Neural cell (in vitro differentiated cells): ENCODE data around the gene ABCB7. TPM values are rescaled to one million over a fixed set of nuclear protein-coding genes. Genes with fewer than 3 reads are reported as not detected.
"Not testable (repeated sequence)": the region's sequence is repeated elsewhere in the genome, so short reads cannot be mapped to it uniquely, and the experiment has no call there.

Experiments
- H2AFZ ChIP-seq: fragments of 200-600, 300-800 bp; sonication (generic), shearing (Covaris generic); 2 replicates; pipeline ENCODE4 v1.6.0; 2014; ENCODE audit warnings: low read depth, mild to moderate bottlenecking, antibody characterized with exemption, low read length, moderate library complexity
- H3F3A ChIP-seq: fragments of 200-600 bp; shearing (Covaris generic); 2 replicates; pipeline ENCODE4 v1.6.1; 2016; ENCODE audit warnings: mild to moderate bottlenecking, moderate library complexity, mixed read lengths, antibody characterized with exemption, low read length; ENCODE audit not compliant: insufficient read depth, poor library complexity, severe bottlenecking
- H3K27ac ChIP-seq: fragments of 200-600, 300-800 bp; sonication (generic), shearing (Covaris generic); 2 replicates; pipeline ENCODE4 v1.5.1; 2014; ENCODE audit warnings: mild to moderate bottlenecking, low read length, moderate library complexity
- H3K27me3 ChIP-seq: fragments of 300-800, 200-600 bp; sonication (generic), shearing (Covaris generic); 2 replicates; pipeline ENCODE4 v1.6.0; 2014; ENCODE audit warnings: mild to moderate bottlenecking, low read depth, low read length, moderate library complexity; ENCODE audit not compliant: insufficient read depth
- H3K36me3 ChIP-seq: fragments of 300-800, 200-600 bp; sonication (generic), shearing (Covaris generic); 2 replicates; pipeline ENCODE4 v1.5.1; 2014; ENCODE audit warnings: mild to moderate bottlenecking, antibody characterized with exemption, low read length, moderate library complexity; ENCODE audit not compliant: insufficient read depth
- H3K4me2 ChIP-seq: fragments of 300-800, 200-600 bp; sonication (generic), shearing (Covaris generic); 2 replicates; pipeline ENCODE4 v1.6.0; 2014; ENCODE audit warnings: mild to moderate bottlenecking, low read length
- H3K4me3 ChIP-seq: fragments of 300-800, 200-600 bp; sonication (generic), shearing (Covaris generic); 2 replicates; pipeline ENCODE4 v1.5.1; 2014; ENCODE audit warnings: mild to moderate bottlenecking, low read length, moderate library complexity
- H3K79me2 ChIP-seq: fragments of 200-600 bp; shearing (Covaris generic); replicated peaks from 2 replicates; pipeline ENCODE4 v1.6.0; 2014; ENCODE audit warnings: mild to moderate bottlenecking, low read length, moderate library complexity; ENCODE audit not compliant: insufficient read depth
- H3K9ac ChIP-seq: fragments of 300-800, 200-600 bp; sonication (generic), shearing (Covaris generic); 2 replicates; pipeline ENCODE4 v1.6.1; 2016; ENCODE audit warnings: mild to moderate bottlenecking, low read length, mixed read lengths
- H3K9me2 ChIP-seq: fragments of 200-600 bp; shearing (Covaris generic); 2 replicates; pipeline ENCODE4 v1.6.1; 2016; ENCODE audit warnings: mild to moderate bottlenecking, low read length, mixed read lengths; ENCODE audit not compliant: insufficient read depth
- H3K9me3 ChIP-seq: fragments of 200-600, 300-800 bp; sonication (generic), shearing (Covaris generic); 2 replicates; pipeline ENCODE4 v1.6.1; 2016; ENCODE audit warnings: mild to moderate bottlenecking, mixed run types, low read length, moderate library complexity, mixed read lengths
- H4K20me1 ChIP-seq: fragments of 200-600 bp; shearing (Covaris generic); 2 replicates; pipeline ENCODE4 v1.6.1; 2016; ENCODE audit warnings: mild to moderate bottlenecking, mixed run types; ENCODE audit not compliant: insufficient read depth
- EP300 ChIP-seq: fragments of 450-650 bp; conservative IDR thresholded peaks from 2 replicates; pipeline ENCODE4 v1.6.1; 2014; ENCODE audit warnings: antibody characterized with exemption, mild to moderate bottlenecking, moderate library complexity; ENCODE audit not compliant: poor library complexity, severe bottlenecking
- EZH2 ChIP-seq: fragments of 200-600, 300-800 bp; shearing (Covaris generic), sonication (generic); IDR thresholded peaks from 2 replicates; pipeline ENCODE4 v1.6.1; 2014; ENCODE audit warnings: antibody characterized with exemption, low read length, borderline replicate concordance, mild to moderate bottlenecking; ENCODE audit not compliant: insufficient read depth, poor library complexity, severe bottlenecking
- MXI1 ChIP-seq: fragments of 450-650 bp; conservative IDR thresholded peaks from 2 replicates; pipeline ENCODE4 v1.6.1; 2014; ENCODE audit warnings: antibody characterized with exemption, mild to moderate bottlenecking; ENCODE audit not compliant: poor library complexity, severe bottlenecking
- POLR2AphosphoS5 ChIP-seq: IDR thresholded peaks from 2 replicates; pipeline ENCODE4 v1.6.1; 2012
- RAD21 ChIP-seq: fragments of 450-650 bp; conservative IDR thresholded peaks from 2 replicates; pipeline ENCODE4 v1.6.1; 2014; ENCODE audit warnings: antibody characterized with exemption, mild to moderate bottlenecking, moderate library complexity
- SMC3 ChIP-seq: fragments of 450-650 bp; conservative IDR thresholded peaks from 2 replicates; pipeline ENCODE4 v1.6.1; 2014; ENCODE audit warnings: antibody characterized with exemption, mild to moderate bottlenecking, moderate library complexity; ENCODE audit not compliant: poor library complexity
- TAF1 ChIP-seq: IDR thresholded peaks from 2 replicates; pipeline ENCODE4 v1.6.1; 2012; ENCODE audit warnings: low read depth
- polyA plus RNA-seq: library from polyadenylated mRNA; depleted of rRNA; stranded (reverse); fragments of >200 nt; gene quantifications from 2 replicates; pipeline ENCODE4 v1.2.3, GENCODE V29; 2014
- TF ChIP-seq, protein P1 (sequence below): IDR thresholded peaks from 2 replicates; pipeline ENCODE4 v1.6.1; 2012; ENCODE audit warnings: borderline replicate concordance
- TF ChIP-seq, protein P2 (sequence below): fragments of 450-650 bp; IDR thresholded peaks from 2 replicates; pipeline ENCODE4 v1.5.1; 2014; ENCODE audit warnings: antibody characterized with exemption, mild to moderate bottlenecking, moderate library complexity; ENCODE audit not compliant: poor library complexity, severe bottlenecking

ABCB7 gene
- polyA plus RNA-seq, 1 donor from 2014 or later, result 25.1 TPM

DNA sequence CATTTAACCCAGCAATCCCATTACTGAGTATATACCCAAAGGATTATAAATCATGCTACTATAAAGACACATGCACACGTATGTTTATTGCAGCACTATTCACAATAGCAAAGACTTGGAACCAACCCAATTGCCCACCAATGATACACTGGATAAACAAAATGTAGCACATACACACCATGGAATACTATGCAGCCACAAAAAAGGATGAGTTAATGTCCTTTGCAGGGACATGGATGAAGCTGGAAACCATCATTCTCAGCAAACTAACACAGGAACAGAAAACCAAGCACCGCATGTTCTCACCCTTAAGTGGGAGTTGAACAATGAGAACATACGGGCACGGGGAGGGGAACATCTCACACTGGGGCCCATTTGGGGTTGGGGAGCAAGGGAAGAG, 27.0 kb downstream of the ABCB7 start:
- not testable (repeated sequence) for H3K9ac ChIP-seq, H4K20me1 ChIP-seq, H2AFZ ChIP-seq, H3K79me2 ChIP-seq, H3F3A ChIP-seq, H3K4me2 ChIP-seq, H3K36me3 ChIP-seq, H3K9me2 ChIP-seq, H3K9me3 ChIP-seq, H3K27ac ChIP-seq, H3K4me3 ChIP-seq, H3K27me3 ChIP-seq

DNA sequence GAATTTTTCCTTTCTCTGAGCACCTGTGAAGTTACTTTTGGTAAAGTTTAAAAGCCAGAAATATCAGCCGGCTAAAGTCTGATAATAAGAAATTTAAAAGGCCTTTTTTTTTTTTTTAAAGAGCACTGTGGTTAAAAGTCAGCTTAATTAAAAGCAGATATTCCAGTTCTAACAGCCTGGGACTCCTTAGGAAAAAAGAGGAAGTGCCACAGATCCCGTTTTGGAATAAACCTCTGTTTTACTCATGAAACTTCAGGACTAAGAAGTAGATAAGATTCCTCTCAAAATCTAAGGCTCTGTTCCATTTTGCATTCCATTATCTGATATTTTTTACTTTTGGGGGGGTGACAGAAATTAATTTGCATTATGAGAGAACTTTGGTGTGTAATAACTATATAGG, 37.8 kb downstream of the ABCB7 start:
- H2AFZ ChIP-seq, result no peak overlapping the region
- no peaks in the 10 kb centered on the region for H3F3A ChIP-seq
- no peaks in the 10 kb centered on the region for H4K20me1 ChIP-seq
- no peaks in the 10 kb centered on the region for H3K9me2 ChIP-seq
- no peak overlapping the region for H3K4me3 ChIP-seq
- H3K27me3 ChIP-seq, result no peaks in the 10 kb centered on the region
- H3K4me2 ChIP-seq, result no peak overlapping the region
- TF ChIP-seq, protein P1, sequence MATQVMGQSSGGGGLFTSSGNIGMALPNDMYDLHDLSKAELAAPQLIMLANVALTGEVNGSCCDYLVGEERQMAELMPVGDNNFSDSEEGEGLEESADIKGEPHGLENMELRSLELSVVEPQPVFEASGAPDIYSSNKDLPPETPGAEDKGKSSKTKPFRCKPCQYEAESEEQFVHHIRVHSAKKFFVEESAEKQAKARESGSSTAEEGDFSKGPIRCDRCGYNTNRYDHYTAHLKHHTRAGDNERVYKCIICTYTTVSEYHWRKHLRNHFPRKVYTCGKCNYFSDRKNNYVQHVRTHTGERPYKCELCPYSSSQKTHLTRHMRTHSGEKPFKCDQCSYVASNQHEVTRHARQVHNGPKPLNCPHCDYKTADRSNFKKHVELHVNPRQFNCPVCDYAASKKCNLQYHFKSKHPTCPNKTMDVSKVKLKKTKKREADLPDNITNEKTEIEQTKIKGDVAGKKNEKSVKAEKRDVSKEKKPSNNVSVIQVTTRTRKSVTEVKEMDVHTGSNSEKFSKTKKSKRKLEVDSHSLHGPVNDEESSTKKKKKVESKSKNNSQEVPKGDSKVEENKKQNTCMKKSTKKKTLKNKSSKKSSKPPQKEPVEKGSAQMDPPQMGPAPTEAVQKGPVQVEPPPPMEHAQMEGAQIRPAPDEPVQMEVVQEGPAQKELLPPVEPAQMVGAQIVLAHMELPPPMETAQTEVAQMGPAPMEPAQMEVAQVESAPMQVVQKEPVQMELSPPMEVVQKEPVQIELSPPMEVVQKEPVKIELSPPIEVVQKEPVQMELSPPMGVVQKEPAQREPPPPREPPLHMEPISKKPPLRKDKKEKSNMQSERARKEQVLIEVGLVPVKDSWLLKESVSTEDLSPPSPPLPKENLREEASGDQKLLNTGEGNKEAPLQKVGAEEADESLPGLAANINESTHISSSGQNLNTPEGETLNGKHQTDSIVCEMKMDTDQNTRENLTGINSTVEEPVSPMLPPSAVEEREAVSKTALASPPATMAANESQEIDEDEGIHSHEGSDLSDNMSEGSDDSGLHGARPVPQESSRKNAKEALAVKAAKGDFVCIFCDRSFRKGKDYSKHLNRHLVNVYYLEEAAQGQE, result no peak
- TF ChIP-seq SMC3, result no peak
- no peak for TF ChIP-seq MXI1
- TF ChIP-seq, protein P2, sequence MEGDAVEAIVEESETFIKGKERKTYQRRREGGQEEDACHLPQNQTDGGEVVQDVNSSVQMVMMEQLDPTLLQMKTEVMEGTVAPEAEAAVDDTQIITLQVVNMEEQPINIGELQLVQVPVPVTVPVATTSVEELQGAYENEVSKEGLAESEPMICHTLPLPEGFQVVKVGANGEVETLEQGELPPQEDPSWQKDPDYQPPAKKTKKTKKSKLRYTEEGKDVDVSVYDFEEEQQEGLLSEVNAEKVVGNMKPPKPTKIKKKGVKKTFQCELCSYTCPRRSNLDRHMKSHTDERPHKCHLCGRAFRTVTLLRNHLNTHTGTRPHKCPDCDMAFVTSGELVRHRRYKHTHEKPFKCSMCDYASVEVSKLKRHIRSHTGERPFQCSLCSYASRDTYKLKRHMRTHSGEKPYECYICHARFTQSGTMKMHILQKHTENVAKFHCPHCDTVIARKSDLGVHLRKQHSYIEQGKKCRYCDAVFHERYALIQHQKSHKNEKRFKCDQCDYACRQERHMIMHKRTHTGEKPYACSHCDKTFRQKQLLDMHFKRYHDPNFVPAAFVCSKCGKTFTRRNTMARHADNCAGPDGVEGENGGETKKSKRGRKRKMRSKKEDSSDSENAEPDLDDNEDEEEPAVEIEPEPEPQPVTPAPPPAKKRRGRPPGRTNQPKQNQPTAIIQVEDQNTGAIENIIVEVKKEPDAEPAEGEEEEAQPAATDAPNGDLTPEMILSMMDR, result no peak
- TF ChIP-seq POLR2AphosphoS5, result no peak
- TF ChIP-seq TAF1, result no peak
- no peak for TF ChIP-seq EZH2
- no peak for TF ChIP-seq RAD21
- TF ChIP-seq EP300, result no peak
- no peaks in the 10 kb centered on the region for H3K9me3 ChIP-seq
- no peaks in the 10 kb centered on the region for H3K79me2 ChIP-seq
- no peak overlapping the region for H3K27ac ChIP-seq
- no peaks in the 10 kb centered on the region for H3K36me3 ChIP-seq
- no peak overlapping the region for H3K9ac ChIP-seq
